Suppressor macrophage treated with lipopolysaccharide for 4 hours (primary cell): ENCODE data around the gene UQCR11.
A peak's percentile ranks its signal among the peaks of the same experiment; 100 is the strongest.

Experiments used
- DNase-seq: peaks from one replicate; pipeline ENCODE4 v3.0.0-alpha.2; 2020

The UQCR11 gene

DNA sequence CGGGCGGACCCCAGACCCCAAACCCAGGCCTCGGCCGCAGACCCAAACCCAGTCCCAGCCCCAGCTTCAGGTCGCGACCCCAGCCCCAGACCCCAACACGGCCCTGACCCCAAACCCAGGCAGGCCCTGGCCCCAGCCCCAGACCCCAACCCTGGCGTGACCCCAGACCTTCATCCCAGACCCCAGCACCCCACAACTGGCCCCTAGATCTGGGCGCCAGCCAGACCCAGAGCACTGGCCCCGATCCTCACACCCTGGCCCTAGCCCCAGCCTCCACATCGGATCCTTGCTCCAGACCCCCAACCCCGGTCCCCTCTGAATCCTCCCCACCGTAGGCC lies 20.1 kb downstream of the UQCR11 start:
- no peak for DNase-seq

DNA sequence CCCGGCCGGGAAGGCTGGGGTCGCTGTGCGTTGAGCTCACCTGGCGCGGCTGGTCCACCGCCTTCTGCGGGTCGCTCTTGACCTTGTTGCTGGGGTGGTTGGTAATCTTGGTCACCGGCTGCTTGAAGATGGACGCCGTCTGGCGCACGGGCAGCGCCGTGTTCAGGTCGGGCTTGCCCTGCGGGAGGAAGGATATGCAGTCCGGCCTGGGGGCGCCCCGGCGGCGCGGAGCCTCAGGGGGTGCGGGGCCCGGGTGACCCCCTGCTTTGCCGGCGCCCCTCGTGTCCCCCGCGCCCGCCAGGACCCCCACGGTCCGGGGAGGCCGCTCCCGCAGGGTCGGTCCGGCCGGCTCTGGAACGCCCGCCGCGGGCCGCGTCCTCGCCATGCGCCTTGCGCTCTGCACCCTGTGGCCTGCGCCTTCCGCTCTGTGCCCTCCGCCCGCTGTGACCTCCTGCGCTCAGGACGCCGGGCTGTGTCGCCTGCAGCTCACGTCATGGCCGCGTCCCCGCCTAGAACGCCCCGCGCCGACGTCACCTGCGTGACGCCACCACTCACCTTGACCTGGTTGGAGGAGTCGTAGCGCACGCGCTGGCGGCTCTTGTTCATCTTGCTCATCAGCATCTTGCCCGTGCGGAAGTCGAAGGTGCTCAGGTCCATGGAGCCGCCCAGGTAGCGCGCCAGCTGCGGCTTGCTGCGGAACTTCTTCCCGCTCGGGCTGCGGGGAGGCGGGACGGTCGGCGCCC lies 20.6 kb downstream of the UQCR11 start:
- DNase-seq, result no peak

DNA sequence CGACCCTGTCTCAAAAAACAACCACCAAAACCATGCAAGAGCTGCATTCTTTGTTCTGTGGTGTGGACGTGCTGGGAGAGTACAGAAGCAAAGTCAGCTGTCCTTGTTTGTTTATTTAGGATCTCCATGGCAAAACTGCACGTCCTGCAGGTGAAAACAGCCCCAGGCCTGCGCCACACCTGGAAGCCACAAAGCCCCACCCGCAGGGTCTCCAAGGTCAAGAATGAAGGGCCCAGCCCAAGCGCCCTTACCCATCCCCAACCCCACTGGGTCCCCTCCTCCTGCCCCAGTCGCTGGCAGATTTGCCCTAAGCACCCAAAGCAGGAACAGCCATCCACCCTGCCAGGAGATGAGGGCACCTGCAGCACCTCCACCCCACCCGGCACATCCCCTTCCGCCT lies 23.1 kb downstream of the UQCR11 start:
- no peak for DNase-seq

DNA sequence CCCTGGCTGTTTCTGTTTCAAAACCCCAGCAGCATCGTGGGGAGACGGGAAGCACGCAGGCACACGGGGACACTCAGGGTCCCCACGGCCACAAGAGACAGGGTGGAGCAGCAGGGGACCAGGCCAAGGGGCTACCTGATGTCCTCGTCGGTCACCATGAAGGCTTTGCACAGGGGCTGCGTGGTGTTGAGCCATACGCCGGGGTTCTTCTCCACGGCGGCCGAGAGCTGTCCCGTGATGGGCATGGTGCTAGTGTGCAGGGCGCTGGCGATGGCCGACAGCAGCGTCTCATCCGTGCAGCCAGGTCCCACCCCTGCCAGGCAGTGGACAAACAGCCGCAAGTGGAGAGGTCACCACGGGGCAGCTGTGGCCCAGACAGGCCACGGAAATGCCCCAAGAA lies 24.3 kb downstream of the UQCR11 start:
- no peak for DNase-seq

GRCh38 chr19:1580382-1580781 lies 24.9 kb downstream of the UQCR11 start:
- no peak for DNase-seq

- DNase-seq, result no peak
These were observed 26.0 kb downstream of the UQCR11 start for GRCh38 chr19:1579222-1579621.

- no peak for DNase-seq
These were observed 27.2 kb downstream of the UQCR11 start for GRCh38 chr19:1577929-1578618.

GRCh38 chr19:1577090-1577928 lies 28.0 kb downstream of the UQCR11 start:
- no peak for DNase-seq

- DNase-seq, result no peak
These were observed 28.8 kb downstream of the UQCR11 start for GRCh38 chr19:1576242-1577089.

GRCh38 chr19:1575323-1576241 lies 29.7 kb downstream of the UQCR11 start:
- no peak for DNase-seq

DNA sequence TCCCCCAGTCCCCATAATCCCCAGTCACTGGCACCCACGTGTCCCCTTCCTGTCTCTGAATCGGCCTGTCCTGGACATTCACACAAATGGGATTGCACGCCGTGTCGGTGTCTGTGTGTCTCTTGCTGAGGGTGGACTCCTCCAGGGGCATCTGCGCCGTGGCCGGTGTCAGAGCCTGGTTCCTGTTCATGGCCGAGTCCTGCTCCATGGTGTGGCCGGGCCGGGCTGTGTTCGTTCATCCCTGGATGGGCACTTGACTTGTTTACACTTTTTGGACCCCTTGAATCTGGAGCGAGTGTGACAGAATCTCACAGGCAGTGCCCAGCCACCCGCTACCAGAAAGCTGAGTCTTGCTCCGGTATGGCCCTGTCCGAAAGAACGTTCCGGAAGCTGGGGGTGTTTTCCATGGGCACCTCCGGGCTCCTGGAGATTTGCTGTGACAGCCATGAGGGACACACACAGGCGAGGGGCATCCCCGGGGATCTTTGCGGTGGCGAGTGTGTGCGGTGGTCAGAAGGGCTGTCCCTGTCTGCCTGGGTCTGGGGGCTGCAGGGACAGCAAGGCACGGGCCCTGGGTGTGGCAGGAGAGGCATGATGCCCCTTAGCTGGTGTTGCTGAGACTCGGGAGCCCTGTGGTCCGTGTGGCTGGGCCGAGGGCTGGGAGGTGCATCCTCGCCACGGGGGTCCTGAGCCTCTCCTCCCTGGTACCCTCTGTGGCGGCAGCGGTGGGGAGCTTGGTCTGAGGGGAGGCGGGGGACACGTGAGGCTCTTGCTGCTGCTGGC lies 30.7 kb downstream of the UQCR11 start:
- DNase-seq, result no peak

DNA sequence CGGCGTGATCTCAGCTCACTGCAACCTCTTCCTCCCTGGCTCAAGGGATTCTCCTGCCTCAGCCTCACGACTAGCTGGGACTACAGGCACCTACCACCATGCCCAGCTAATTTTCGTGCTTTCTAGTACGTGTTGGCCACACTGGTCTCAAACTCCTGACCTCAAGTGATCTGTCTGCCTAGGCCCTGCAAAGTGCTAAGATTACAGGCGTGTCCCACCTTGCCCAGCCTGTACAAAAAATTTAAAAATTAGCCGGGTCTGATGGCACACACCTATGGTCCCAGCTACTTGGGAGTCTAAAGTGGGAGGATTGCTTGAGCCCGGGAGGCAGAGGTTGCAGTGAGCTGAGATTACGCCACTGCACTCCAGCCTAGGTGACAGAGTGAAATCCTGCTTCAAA lies 32.5 kb downstream of the UQCR11 start:
- DNase-seq, result no peak

DNA sequence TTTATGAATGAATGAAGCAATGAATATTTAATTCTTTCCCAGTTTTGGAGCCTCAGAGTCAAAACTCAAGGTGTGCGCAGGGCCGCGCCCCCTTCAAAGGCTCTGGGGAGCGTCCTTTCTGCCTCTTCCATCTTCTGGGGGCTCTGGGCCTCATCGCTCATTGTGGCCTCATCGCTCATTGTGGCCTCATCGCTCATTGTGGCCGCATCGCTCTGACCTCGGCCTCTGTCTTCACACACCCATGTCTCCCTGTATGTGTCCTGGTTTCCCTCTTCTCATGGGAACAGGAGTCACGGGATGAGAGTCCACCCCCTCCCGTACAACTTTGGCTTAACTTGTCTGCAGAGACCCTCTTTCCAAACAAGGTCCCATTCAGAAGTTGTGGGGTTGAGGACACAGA lies 33.9 kb downstream of the UQCR11 start:
- no peak for DNase-seq

DNA sequence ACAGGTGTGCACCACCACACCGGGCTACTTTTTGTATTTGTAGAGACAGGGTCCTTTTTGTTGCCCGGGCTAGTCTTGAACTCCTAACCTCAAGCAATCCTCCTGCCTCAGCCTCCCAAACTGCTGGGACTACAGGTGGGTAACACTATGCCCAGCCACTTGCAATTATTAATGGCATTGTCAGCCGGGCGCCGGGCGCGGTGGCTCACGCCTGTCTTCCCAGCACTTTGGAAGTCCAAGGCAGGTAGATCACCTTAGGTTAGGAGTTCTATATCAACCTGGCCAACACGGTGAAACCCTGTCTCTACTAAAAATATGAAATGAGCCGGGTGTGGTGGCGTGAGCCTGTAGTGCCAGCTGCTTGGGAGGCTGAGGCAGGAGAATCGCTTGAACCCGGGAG lies 34.4 kb downstream of the UQCR11 start:
- DNase-seq, result no peak

- no peak for DNase-seq
These were observed 35.3 kb downstream of the UQCR11 start for GRCh38 chr19:1569997-1570396.

- peak; percentile 93 for DNase-seq
These were observed 36.8 kb downstream of the UQCR11 start, which contains the start of gene MEX3D for GRCh38 chr19:1568320-1569019. Gene MEX3D (minus strand): TSS chr19:1568325. CDS start chr19:1568058, 267 bp downstream.

DNA sequence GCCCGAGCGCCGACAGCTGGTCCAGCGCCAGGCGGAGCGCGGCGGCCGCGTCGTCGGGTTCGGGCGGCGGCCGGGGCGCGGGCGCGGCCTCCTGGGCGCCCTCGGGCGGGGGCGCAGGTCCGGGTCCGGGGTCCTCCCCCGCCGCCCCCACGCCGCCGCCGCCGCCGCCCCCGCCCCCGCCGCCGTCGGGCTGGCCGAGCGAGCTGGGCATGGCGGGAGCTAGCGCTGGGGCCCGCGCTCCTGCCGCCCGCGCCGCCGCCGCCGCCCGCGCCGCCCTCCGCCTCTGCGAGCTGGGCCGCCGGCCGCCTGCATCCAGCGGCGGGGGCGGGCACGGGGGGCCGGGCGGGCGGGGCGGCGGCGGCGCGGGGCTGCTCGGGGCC lies 37.4 kb downstream of the UQCR11 start:
- DNase-seq, result no peak

GRCh38 chr19:1567116-1567847 lies 38.0 kb downstream of the UQCR11 start:
- peak; percentile 20 for DNase-seq

- no peak for DNase-seq
These were observed 38.7 kb downstream of the UQCR11 start for GRCh38 chr19:1566392-1567115.
